NCI-H524 (cell line): ENCODE measurements around the gene VWA7.
"Not testable (repeated sequence)": the region's sequence is repeated elsewhere in the genome, so short reads cannot be mapped to it uniquely, and the experiment has no call there.

ENCODE experiments used
- DNase-seq, 2 experiments: peaks; one replicate each; lab custom pipeline; 2025; lab: John Stamatoyannopoulos, UW

VWA7 gene

GRCh38 chr6:31801031-31801927 is 24.2 kb upstream of the VWA7 start:
- DNase-seq = not testable (repeated sequence)

GRCh38 chr6:31799781-31800180 is 22.7 kb upstream of the VWA7 start:
- DNase-seq = no peak

DNA sequence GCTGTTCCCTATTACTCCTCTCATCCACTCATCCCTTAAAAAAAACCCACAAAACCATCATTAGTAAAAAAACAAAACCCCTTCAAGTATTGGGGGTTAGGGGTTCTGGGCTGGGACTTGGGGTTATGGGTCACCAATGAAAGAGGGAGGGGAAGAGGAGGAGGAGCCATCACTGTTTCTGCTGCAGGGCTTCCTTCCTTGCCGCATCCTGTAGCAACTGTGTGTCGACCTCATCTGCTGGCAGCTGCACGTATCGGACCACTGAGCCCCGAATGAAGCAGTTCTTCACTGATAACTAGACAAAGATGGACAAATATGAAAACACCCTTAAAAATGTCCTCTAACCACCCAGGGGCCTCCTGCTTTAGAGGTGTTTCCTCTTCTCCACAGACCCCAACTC is 20.5 kb upstream of the VWA7 start:
- no peak for DNase-seq

DNA sequence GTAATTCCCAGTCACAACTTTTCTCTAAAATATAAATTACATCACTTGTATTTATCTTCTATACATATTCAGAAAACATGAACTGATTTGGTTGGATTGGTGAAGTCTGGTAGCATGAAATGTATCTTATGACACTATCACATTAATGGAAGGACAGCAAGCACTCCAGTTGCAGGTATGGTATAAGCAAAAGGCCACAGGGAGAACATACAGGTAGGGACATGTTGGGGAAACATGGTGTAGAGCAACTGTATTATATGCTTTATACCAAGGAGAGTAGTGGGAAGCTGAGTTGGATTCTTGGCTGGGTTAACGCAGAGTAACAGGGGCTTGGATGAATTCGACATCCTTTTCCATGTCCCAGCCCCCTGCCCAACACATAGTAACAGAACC is 19.9 kb upstream of the VWA7 start:
- DNase-seq = no peak

GRCh38 chr6:31795616-31796298 is 18.6 kb upstream of the VWA7 start, which contains the start of gene VARS1:
VARS1 (minus strand) TSS chr6:31795752; CDS start chr6:31795217, 535 bp downstream.
- DNase-seq = peak; percentile 57 to 86

GRCh38 chr6:31794866-31795615 is 17.9 kb upstream of the VWA7 start:
- DNase-seq = no peak

DNA sequence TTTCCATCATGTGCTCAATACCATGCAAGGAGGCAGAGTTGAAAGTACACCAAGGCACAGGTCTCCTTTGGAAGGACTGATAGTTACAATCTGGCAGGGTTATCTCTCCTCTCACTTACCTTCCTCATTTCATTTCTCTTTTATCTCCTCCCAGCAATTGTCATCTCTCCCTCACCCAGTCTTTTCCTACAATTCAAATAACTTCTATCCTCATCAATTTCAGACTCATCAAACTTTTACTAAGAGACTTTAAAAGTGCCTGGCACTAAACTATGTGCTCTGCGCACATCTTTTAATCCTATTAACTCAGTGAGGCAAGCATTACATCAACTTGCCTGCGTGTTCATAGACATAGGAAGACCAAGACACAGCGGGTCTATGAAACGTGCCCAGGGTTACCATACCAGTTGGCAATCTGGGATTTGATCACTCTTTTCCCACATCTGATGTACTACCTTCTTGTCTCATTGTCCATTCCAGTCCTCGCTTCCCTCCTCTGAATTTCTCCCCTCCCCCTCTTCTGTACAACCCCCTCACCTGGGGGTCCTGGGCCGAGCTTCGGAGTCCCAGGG is 17.3 kb upstream of the VWA7 start:
- peak in 1 of 2 experiments; percentile 46 for DNase-seq

GRCh38 chr6:31793927-31794245 is 16.8 kb upstream of the VWA7 start:
- DNase-seq = not testable (repeated sequence)

GRCh38 chr6:31792761-31793171 is 15.6 kb upstream of the VWA7 start:
- no peak for DNase-seq

DNA sequence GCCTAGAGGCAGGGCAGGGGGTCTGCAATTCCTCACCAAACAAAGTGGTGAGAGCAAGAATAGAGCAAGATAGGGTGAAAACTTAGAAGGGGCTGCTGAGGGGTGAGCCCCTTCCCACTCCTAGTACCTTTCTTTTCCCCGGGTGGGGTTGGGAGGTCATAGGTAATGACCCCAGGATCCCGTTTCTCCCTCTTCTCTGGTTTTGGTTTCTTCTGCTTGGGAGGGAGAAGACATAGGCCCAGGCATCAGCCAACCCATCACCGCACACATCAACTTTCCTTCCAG is 14.9 kb upstream of the VWA7 start:
- no peak for DNase-seq

DNA sequence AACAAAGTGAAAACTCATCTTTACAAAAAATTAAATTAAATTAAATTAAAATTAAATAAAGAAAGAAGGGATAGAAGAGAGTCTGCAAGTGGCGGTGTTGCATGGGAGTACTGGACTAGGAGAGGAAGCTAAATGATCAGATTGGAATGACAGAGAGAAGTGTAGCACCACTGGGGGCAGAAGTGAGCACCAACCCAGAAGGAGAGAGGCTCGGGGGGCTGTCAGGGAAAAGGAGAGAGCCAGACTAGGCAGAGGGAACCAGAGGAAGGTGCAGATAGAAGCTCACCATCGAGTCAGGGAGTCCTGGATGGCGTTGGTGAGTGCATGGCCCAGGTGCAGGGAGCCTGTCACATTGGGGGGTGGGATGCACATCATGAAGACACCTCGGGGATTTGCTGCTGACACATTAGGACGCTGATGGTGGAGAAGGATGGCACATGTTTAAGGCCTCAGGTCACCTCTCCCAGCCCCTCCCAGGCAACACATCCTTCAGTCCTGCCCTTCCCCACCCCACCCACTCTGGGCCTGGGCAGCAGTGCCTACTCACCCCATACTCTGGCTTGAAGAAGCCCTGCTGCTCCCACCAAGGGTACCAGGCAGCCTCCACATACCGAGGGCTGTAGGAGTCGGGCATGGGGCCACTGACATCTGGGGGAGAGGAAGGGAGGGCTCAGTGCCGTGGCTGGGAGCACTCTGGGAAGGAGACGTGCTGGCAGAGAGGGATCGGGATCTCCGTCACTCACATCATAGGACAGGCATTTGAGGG is 14.4 kb upstream of the VWA7 start:
- DNase-seq = peak; percentile 35 to 56

DNA sequence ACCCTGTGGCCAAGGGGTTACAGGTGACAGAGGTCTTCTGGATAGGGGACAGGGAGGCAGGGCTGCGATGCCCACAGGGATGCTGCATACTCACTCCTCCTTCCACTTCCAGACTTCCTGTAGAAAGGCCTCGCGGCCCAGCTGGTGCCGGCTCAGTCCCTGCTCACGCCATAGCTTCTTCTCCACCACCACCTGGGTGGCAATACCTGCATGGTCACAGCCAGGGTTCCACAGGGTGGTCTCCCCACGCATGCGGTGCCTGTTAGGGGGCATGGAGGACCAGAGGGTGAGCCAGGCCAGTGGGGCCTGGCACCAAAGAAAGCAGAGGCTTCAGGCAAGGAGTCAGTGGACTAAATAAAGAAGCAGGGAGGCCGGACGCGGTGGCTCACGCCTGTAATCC is 8.3 kb upstream of the VWA7 start:
- no peak for DNase-seq

GRCh38 chr6:31784098-31784925 is 7.2 kb upstream of the VWA7 start:
- no peak for DNase-seq

- no peak for DNase-seq
These were observed 5.2 kb upstream of the VWA7 start for GRCh38 chr6:31782126-31782855.

DNA sequence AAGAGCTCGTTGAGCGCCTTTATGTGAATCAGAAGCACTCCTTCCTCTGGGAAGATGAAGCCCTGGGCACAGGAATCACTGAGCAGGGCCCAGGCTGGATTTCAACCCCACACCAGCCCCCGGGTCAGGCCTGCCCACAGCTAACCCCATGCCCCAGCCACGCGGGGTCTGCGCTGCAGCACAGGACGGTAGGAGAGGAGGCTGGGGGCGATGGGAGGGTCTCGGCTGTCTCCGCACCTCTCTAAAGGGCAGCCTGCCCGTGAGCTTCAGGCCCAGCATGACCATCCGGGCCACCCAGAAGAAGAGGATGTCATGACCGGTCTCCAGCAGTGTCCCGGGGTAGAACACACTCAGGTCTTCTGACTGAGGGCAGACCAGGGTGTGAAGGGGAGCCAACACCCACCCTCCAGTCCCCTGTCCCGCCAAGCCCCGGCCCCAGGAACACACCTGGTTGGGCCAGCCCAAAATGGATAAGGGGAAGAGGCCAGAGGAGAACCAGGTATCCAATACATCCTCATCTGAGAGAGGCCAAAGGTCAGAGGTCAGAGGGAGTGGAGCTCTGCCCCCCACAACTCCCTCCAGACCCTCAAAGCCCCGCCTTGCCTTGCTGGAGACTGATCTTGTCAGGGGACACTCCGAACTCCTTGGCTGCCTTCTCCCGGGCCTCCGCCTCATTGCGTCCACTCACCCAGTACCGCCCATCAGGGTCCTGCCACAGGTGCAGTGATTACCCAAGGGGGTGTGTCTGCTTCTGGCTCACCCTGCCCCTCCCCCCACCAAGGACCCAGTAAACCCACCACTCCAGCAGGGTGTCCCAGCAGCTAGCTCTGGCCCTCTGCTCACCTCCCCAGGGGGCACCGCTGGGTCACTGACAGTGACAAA is 4.4 kb upstream of the VWA7 start:
- no peak for DNase-seq

- DNase-seq = no peak
These were observed 3.5 kb upstream of the VWA7 start for GRCh38 chr6:31780507-31781243.

DNA sequence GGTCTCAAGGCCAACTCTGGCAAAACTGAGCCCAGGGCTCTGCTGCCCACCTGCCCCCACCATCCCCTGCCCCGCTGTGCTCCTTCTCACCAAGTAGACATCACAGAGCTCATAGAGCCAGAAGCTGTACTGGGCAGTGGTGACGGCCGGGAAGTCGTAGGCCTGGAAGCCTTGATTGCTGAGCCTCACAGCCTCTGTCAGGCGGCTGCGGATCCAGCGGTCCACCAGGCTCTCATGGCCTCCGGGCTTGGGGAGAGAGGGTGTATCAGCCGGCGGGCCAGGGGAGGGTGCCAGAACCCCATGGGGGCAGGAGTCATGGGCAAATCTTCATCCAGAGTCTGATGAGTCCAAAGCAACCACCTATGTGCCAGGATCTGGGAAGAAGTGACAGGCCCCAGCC is 2.8 kb upstream of the VWA7 start:
- DNase-seq = no peak
